Stimulated activated CD8-positive, alpha-beta memory T cell treated with anti-CD3 and anti-CD28 coated beads, Interleukin-12 subunit alpha, Interleukin-12 subunit beta, amount 100 ng/mL, for 24 hours (primary cell): Measurements from ENCODE around the gene IQSEC1.

Experiments used
- DNase-seq: peaks from one replicate; pipeline ENCODE4 v3.0.0-alpha.2; 2020; ENCODE audit errors: extremely low read depth

Gene IQSEC1

GRCh38 chr3:12985148-12985547, 88.1 kb downstream of the IQSEC1 start:
- DNase-seq: no peak

GRCh38 chr3:12984023-12984823, 89.0 kb downstream of the IQSEC1 start:
- no peak for DNase-seq

GRCh38 chr3:12983319-12983718, 89.9 kb downstream of the IQSEC1 start:
- no peak for DNase-seq

- no peak for DNase-seq
Observed at GRCh38 chr3:12982619-12983101, 90.6 kb downstream of the IQSEC1 start.

- no peak for DNase-seq
Observed at GRCh38 chr3:12981306-12982275, 91.6 kb downstream of the IQSEC1 start.

- DNase-seq: no peak
Observed at GRCh38 chr3:12980596-12981290, 92.5 kb downstream of the IQSEC1 start.

- no peak for DNase-seq
Observed at GRCh38 chr3:12979947-12980487, 93.2 kb downstream of the IQSEC1 start.

- no peak for DNase-seq
Observed at GRCh38 chr3:12979151-12979946, 93.9 kb downstream of the IQSEC1 start.

GRCh38 chr3:12978682-12979081, 94.5 kb downstream of the IQSEC1 start:
- DNase-seq: no peak

- no peak for DNase-seq
Observed at GRCh38 chr3:12977117-12977808, 96.0 kb downstream of the IQSEC1 start.

GRCh38 chr3:12975748-12976522, 97.3 kb downstream of the IQSEC1 start:
- DNase-seq: no peak

- DNase-seq: no peak
Observed at GRCh38 chr3:12974819-12975218, 98.4 kb downstream of the IQSEC1 start.

GRCh38 chr3:12974334-12974733, 98.9 kb downstream of the IQSEC1 start:
- DNase-seq: no peak

- no peak for DNase-seq
Observed at GRCh38 chr3:12973827-12974226, 99.4 kb downstream of the IQSEC1 start.

- no peak for DNase-seq
Observed at GRCh38 chr3:12972781-12973702, 100.2 kb downstream of the IQSEC1 start.

- no peak for DNase-seq
Observed at GRCh38 chr3:12972043-12972442, 101.2 kb downstream of the IQSEC1 start.

- DNase-seq: no peak
Observed at GRCh38 chr3:12970684-12971083, 102.5 kb downstream of the IQSEC1 start.

- DNase-seq: no peak
Observed at GRCh38 chr3:12969486-12969885, 103.7 kb downstream of the IQSEC1 start.
